Gastroesophageal sphincter (tissue), 3 donors: ENCODE results near the gene CCNYL1.

Experiments used
- EP300 ChIP-seq: sonication (generic); formaldehyde crosslinking; IDR thresholded peaks from one replicate; pipeline ENCODE4 v1.6.1; 2017; ENCODE audit warnings: antibody characterized with exemption, mild to moderate bottlenecking
- POLR2A ChIP-seq, 2 donors: fragments of 450-650 bp; IDR thresholded peaks; one replicate each; pipeline ENCODE4 v1.6.1; 2017; ENCODE audit warnings: antibody characterized with exemption in 2 of 2, mild to moderate bottlenecking in 2 of 2, moderate library complexity in 1 of 2
- POLR2AphosphoS5 ChIP-seq: sonication (generic); formaldehyde crosslinking; IDR thresholded peaks from one replicate; pipeline ENCODE4 v1.6.1; 2017; ENCODE audit warnings: antibody characterized with exemption
- TF ChIP-seq, protein P1 (sequence below), 4 experiments: fragments of 200-600 bp in 2 of 4; fragments of 450-650 bp in 2 of 4; sonication (generic) in 1 of 4; IDR thresholded peaks; one replicate each; pipeline ENCODE4 v1.5.1; 2017 to 2019; ENCODE audit warnings: antibody characterized with exemption in 4 of 4, mild to moderate bottlenecking in 2 of 4, moderate library complexity in 2 of 4

DNA sequence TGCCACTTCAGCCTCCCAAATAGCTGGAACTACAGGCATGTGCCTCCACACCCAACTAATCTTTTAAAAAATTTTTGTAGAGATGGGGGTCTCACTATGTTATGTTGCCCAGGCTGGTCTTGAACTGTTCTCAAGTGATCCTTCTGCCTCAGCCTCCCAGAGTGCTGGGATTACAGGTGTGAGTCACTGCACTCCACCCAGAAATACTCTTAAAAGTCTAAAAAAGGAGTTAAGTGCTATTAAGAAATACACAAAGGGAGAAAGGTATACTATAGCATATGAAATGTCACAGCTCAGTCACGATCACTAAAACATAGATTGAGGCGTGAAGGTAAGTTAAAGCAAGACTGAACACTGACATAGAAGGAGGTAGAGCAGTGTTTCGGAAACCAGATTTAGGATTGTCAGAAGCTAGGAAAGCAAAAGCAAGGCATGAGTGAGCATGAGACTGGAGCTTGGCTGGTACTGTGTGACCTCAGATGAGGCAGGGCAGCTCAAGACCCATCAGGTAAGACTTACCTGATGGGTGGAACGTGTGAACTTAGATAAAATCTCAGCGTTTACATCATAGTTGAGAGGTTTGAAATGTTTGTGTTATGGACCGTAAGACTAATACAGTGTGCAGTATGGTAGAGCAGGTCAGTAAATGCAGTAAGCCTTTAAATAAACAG lies 9.2 kb downstream of the CCNYL1 start:
- TF ChIP-seq, protein P1, sequence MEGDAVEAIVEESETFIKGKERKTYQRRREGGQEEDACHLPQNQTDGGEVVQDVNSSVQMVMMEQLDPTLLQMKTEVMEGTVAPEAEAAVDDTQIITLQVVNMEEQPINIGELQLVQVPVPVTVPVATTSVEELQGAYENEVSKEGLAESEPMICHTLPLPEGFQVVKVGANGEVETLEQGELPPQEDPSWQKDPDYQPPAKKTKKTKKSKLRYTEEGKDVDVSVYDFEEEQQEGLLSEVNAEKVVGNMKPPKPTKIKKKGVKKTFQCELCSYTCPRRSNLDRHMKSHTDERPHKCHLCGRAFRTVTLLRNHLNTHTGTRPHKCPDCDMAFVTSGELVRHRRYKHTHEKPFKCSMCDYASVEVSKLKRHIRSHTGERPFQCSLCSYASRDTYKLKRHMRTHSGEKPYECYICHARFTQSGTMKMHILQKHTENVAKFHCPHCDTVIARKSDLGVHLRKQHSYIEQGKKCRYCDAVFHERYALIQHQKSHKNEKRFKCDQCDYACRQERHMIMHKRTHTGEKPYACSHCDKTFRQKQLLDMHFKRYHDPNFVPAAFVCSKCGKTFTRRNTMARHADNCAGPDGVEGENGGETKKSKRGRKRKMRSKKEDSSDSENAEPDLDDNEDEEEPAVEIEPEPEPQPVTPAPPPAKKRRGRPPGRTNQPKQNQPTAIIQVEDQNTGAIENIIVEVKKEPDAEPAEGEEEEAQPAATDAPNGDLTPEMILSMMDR (IDR thresholded peaks at IDR 0.05) = no peak
- no peak for TF ChIP-seq POLR2AphosphoS5
- no peak for TF ChIP-seq POLR2A (IDR thresholded peaks at IDR 0.05)
- no peak for TF ChIP-seq EP300
